ENCODE results near the gene ATP23.

DNA sequence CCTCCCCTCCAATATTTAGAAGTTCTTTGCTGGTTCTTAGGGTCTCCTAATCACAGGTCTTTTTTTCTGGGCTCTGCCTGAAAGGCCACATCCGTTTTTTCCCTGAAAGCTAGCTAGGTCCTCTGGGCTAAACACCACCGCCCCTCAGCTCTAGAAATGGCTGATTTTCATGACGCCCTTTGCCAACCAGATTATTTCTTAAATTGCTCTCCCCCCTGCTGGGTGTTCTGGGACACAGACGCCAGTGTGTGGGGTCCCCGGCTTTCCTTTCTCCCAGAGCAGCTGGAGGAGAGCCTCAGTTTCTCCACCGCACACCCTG lies 45.3 kb upstream of the ATP23 start:
- TF ChIP-seq TAF1 (IDR thresholded peaks at IDR 0.05; ENCODE audit: borderline replicate concordance, insufficient read depth, low read length) (no peak), REST (IDR thresholded peaks at IDR 0.05; ENCODE audit: insufficient read depth in 1 of 2, low read depth in 2 of 2, low read length in 2 of 2) (no peak)
